ENCODE measurements around the gene MTERF4.

Gene MTERF4, protein sequence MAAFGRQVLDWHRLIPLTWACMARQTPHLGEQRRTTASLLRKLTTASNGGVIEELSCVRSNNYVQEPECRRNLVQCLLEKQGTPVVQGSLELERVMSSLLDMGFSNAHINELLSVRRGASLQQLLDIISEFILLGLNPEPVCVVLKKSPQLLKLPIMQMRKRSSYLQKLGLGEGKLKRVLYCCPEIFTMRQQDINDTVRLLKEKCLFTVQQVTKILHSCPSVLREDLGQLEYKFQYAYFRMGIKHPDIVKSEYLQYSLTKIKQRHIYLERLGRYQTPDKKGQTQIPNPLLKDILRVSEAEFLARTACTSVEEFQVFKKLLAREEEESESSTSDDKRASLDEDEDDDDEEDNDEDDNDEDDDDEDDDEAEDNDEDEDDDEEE

DNA sequence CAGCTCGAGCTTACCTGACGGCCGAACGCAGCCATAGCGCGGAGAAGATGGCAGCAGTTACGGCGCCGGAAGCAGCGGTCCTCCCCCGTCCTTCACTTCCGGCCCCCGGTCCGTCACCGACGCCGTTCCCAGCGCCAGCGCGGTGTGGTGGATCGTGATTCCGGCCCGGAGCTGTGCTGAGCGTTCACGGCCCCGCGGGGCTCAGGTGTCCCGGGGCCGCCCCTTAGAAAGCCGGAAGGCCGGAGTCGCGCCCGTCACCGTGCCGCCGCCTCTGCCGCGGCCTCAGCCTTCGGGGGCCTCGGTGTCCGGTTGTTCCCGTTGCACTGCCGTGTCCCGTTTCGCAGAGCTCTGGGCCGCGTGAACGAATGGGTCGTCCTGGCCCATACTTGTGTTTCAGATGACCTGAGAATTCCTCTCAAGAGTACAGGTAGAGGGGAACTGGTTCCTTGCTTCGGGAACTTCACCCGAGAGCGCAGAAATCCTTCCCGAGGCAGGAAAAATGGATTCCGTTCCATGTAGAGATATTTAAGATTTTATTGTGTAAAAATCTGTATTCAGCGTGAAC, at the start of gene MTERF4:
Gene MTERF4, minus strand, starts transcription at position 49 of the 565 bp plus-strand sequence. Its CDS starts 14 bp downstream, at position 35.
- peak; percentile 86 to 87 for DNase-seq (ENCODE audit: low read depth in 2 of 2)

DNA sequence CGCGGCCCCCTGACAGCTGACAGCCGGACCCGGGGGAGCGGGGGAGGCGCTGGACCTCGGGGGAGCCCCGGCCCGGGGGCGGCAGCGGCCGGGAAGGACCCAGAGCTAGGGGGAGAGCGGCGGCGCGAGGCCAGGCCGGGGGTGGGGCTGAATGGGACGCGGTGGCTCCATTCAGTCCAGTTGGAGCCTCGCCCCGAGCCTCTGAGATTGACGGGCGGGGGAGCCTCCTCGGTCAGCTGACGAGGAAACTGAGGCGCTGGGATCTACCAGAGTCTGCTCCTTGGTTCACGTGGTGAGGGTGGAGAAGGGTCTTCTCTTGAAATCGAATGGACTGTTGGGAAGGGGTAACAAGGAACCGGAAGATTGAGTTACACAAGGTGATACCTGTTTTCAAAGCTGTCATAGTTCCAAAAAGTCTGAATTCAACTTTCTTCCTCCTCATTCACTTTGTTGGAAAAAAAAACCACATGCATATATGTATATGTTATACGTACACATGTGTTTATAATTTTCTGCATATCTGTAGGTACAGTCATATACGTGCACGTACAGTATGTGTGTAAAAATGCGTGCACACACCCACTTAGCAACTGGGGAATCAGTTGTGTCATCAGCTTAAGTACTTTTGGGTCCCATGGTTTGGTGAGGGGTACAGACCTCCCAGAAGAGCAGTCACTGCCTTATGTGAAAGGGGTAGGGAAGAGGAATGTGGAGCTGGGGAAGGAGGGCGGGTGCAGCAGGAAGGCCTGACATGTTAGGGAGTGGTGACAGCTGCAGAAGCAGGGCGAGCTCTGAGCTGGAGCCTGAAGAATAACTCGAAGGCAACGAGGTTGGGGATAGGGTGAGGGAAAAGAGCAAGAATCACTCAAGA, 48.8 kb upstream of the MTERF4 start:
- no peak for DNase-seq (ENCODE audit: low read depth in 2 of 2)

DNA sequence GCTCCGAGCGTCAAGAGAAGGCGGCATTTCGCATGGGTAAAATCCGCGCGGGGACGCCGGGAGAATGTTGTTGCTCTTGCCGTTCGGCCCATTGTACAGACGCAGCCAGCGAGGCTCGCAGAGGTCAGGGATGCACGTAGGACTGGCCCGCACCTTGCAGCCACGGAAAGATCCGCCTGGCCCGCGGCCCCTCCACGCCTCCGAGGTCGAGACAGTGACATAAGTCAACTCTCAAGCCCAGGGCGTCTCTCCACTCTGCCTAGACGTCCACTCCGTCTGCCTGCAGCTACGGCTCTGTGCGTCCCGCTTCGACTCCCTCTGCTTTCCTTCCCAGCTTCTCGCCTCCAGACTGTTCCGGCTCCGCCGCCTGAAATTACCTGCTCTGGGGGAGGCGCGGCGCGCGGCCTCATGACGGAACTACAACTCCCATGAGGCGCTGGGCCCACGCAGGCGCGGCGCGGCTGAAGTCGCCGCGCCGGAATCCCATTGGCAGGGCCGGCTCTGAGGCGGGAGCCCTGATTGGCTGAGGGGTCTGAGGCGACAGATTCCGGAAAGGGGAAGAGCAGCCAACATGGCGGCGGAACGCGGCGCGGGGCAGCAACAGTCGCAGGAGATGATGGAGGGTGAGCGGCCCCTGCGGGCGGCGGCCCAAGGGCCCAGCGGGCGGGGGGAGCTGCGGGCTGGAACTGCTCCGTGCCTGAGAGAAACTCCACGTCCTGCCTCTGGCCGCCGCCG, 48.0 kb upstream of the MTERF4 start, which contains the start of gene PPP1R7:
Gene PPP1R7, plus strand, starts transcription at position 543 of the 735 bp plus-strand sequence. Its CDS starts 29 bp downstream, at position 572.
- peak; percentile 89 to 93 for DNase-seq (ENCODE audit: low read depth in 2 of 2)

DNA sequence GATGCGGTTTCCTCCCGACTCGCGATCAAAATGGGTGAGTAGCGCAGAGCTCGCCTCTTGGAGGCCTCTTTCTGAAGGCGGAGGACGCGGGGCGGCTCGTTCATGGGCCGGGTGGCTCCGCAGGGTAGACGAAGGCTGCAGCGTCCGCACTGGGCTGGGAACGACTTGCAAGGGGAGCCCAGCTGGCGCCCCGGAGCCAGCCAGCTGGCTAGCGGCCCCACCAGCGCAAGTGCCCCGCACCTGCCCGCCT, 47.5 kb upstream of the MTERF4 start:
- no peak for DNase-seq (ENCODE audit: low read depth in 2 of 2)

DNA sequence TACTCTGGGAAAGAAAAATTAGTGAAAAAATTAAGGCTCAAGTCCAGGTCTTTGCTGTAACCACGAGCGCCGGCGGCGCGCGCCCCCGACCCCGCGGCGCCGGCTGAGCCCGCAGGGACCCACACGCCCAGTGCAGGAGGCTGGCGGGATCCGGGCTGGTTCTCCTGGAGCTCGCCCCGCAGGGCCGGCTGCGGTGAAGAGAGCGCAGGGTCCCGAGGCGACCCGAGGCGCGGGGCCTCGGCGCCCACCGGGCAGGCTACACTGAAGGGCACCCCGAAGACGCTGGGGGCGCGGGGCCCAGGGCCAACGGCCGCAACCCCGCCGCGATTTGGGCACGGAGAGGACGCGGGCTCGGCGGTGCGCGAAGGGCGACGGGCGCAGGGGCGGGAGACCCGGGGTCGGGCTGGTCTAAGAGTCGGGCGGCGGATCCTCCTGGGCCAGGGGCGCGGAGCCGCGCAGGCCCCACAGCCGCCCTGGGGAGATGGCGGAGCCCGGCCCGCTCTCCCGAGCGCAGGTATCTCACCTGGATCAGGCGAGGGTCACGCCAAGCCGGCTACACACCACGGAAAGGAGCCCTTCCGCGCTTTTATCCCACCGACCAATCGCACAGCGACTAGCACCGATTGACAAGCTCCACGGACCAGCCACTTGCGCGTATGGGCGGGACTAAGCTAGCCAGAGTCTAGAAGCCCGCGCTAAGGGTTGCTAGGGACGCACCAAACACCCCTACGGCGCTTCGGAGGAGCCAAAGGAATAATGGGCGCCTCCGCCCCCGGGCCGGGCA, 47.0 kb upstream of the MTERF4 start, which contains the start of gene PASK:
Gene PASK, minus strand, starts transcription at position 582 of the 784 bp plus-strand sequence. CDS start 6,440 bp downstream, outside the sequence.
- DNase-seq (ENCODE audit: low read depth in 2 of 2), result peak; percentile 85 to 94

DNA sequence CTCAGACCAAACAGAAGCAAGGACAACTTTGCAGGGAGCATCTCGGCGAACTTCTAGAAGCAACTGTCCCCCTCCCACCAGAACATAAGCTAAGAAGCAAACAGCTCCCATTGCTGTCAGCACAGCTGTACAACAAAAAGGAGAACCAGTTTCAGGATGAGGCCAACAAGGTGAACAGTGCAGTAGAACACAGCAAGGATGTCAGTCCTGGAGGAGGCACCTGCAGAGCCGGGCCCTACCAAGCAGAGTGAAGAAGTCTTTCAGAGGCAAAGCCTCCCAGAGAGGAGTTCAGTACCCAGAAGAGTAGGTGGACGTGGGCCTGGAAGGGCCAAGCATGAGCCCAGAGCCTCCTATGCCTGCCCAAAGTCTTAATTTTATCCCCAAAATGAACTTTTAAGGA, 46.2 kb upstream of the MTERF4 start:
- no peak for DNase-seq (ENCODE audit: low read depth in 2 of 2)

DNA sequence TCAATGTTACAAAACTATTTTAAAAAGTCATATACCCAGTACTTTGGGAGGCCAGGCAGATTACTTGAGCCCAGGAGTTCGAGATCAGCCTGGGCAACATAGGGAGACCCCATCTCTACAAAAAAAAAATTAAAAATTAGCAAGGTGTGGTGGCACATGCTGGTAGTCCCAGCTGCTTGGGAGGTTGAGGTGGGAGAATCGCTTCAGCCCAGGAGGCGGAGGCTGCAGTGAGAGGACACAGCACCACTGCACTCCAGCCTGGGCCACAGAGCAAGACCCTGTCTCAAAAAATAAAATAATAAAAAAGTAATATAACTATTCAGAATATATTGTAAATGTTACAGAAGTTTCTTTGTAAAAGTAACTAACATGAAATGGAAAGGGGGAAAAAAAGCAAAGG, 45.2 kb upstream of the MTERF4 start:
- no peak for DNase-seq (ENCODE audit: low read depth in 2 of 2)

DNA sequence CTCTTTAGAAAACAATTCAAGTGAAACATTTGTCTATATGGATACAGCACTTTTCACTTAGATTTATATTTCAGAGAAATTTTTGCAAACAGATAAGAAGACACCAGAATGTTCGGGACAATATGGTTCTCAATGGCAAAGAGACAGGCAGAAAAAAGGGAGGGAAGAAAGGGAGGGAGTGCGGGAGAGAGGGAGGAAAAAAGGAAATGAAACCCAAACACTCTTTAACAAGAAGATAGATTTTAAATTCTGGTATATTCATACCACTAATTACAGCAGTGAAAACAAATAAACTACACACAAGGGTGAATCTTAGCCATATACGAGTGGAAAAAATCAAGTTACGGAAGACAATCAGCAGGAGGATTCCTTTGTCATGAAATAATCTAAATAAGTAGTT, 44.2 kb upstream of the MTERF4 start:
- no peak for DNase-seq (ENCODE audit: low read depth in 2 of 2)

DNA sequence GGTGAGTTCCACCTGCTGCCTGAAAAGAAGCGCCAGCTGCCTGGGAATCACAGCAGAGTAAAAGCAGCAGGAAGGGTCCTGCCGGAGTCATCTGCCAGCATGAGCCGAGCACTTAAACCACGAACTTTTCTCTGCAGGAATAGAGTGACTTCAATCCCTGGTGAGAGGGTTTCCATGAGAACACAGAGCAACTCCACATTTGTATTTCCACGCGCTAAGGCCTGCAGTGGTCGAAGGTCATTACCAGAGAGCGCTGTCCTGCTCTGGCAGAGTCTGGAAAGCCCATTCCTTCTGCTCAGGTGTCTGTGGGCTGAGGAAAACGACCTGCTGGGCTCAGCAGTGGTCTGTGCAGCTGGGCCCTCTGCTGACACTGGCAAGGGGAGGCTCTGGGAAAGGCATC, 40.5 kb upstream of the MTERF4 start:
- no peak for DNase-seq (ENCODE audit: low read depth in 2 of 2)

DNA sequence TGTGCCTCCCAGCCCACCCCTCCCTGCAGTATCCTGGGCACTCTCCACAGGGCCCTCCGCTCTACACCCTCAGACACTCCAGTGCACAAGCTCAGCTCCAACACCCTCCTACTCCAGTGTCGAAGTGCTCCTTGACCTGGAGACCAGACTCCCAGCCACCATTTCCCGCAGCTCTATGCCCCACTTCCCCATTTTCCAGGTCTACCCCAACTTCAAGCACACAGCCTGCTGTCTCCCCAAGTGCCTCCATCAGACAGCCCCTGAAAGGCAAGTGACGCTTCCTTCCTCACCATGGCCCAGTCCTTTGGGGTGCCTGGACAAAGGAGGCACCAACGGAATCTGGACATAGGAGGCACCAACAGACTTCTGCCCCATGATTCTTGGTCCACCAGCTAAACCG, 40.0 kb upstream of the MTERF4 start:
- DNase-seq (ENCODE audit: low read depth in 2 of 2), result no peak

DNA sequence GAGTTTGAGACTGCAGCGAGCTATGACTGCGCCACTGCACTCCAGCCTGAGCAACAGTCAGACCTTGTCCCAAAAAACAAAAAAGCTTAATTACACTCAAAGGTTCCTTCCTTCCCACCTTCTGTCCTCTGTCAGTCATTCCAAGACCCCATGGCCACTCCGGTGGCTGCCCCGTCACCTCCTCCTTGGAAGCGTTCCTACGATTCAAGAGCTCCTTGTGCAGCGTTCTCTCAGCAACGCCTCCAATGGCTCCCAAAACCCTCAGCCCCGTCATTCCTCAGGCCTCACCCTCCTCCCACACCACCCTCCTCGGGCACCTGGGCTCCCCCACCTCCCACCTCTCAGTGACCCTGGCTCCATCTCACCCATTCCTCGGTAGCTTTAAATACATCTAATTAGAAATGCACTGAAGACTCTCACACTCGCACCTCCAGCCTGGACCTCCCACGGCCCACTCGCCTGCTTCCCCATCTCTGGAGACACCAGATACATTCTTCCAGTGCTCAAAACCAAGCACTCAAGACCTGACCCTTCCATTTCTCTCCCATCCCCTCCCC, 39.2 kb upstream of the MTERF4 start:
- no peak for DNase-seq (ENCODE audit: low read depth in 2 of 2)

DNA sequence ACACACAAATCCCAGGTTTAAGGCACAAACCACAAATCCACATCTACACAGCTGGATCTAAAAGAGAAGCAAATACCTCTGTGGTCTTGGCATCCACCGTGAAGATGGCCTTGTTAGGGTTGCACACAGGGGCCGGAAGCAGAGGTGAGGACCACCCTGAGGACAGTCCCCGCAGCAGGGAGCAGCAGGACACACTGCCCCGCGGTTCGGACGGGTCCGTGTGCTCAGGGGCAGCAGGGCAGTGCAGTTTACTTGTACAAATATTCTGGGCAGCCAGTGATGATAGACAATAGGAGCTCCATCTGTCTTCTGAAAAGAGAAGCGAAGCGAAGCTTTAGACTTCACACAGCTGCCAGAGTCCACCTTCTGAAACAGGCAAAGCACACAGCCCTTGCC, 38.4 kb upstream of the MTERF4 start:
- no peak for DNase-seq (ENCODE audit: low read depth in 2 of 2)

DNA sequence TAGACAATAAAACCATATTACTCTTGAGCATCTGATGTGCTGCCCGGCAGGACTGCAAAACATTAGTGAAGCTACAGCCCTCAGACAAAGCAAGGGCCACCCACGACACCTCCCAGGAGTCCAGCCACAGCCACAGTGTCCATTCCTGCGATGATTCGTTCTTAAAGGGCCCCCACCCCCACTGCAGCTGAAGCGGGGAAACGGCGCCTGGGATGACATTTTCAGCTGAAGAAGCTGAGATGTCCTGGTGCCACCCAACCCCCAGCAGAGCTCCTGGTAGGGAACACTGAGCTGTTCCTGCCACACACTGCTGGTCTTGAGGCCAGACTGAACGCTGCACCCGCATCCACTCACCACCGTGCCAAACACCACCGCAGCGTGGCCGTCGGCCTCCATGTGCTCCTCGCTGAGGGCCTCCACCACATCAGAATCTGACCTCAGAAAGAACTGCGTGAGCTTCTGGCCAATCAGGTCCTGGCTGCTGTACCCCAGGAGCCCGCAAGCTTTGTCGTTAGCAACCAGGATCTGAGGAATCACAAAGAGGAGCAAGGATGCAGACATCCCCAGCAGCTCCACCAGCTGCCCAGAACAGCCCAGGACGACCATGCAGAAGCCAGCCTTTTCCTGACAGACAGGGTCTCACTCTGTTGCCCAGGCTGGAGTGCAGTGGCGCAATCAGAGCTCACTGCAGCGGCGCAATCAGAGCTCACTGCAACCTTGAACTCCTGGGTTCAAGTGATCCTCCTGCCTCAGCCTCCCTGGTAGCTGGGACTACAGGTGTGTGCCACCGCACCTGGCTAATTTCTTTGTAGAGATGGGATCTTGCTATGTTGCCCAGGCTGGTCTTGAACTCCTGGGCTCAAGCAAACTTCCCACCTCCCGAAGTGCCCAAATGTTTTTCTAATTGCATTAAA, 37.7 kb upstream of the MTERF4 start:
- DNase-seq (ENCODE audit: low read depth in 2 of 2), result no peak

DNA sequence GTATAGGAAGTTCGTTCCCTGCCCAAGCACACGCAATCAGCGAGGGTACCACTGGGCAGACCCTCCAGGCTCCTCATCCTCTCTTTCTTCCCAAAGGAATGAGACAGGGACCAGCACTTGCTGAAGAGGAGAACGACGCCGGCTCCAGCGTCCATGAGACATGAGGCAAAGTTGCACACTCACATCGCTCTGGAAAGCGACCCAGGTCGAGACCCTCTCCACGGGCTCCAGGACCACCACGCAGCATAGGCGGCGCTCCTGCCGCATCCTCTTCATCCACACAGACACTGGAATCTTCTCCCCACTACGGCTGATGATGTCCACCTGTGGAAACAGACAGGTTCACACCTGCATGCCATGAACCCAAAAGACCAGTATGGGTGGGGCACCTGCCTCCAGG, 36.4 kb upstream of the MTERF4 start:
- no peak for DNase-seq (ENCODE audit: low read depth in 2 of 2)

DNA sequence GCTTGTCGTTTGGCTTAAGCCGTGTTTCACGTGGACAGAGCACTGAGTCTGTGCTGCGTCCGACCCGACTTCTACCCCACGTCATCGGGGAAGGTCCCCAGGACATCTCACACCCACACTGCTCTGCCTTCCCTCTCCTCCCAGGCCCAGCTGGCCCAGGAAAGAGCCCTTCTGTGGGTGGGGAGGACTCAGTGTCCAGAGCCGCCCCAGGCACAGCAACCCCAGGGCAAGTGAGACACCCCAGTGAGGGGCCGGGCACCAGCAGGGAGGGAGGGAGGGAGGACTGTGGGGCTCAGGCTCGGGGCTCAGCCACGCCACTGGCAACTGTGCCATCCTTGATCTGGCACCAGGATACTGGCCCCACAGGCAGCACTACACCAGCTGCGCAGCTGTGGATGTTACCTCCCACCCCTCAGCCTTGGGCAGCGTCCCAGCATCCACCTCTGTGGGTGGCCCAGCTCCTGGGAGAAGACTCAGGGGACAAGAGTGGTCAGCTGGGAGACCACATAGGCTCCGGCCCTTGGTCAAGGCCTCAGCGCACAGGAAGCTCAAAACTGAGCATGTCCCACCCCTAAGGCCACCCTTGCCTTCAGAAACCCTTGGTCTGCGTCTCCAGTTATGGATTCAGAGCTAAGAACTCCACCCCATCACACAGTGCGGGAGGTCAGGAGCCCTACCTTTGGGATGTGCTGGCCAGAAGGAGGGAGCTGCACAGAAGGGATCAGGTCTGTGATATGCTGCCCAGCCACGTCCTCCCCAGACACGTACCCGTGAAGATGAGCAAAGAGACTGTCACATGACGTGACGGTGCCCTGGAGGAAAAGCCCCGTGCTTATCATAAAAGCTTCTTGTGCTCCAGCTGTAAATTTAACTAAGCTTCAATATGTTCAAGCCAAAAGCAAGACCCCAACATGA, 35.4 kb upstream of the MTERF4 start:
- DNase-seq (ENCODE audit: low read depth in 2 of 2), result no peak

DNA sequence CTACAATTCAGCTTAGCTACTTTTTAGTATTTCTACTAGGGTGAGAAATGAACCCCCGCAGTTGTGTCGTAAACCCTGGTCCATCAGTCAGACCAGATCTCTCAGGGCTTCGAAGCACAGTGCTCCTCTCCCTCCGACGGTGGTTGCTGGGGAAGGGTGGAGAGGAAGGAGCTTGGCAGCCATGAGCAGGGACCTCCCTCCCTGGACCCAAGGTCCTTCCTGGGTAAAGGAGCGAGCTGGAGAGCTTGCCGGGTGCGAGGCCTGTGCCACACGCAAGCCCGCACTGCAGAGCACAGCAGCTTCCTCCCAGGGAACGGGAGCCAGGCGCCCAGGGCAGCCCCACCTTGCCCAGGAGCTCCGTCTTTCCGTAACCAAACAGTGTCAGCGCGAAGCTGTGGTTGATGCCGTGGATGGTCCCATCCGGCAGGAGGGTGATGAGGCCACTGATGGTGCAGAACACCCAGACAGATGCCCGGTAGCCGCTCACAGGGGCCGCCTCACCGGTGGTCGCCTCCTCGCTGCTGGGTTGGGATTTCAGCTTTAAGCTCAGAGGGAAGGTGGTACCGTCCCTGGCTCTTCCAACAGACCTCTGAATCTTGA, 34.7 kb upstream of the MTERF4 start:
- DNase-seq (ENCODE audit: low read depth in 2 of 2), result no peak

DNA sequence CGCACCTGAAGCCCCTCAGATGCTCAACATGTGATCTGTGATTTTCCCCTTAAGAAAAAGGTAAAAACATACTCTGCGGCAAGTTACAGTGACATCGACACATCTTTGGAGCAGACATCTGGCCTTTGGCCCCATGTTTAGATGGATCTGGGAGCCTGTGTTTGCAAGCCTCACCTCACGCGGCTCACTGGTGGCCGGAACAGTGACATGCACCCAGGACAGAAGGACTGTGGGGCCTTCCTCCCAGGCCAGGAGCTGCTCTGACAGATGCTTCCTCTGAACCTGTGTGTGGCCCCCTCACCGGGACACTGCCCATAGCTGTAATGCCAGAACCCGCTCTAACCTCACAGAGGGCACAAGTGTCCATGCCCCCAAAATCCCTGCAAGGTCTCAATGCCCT, 34.1 kb upstream of the MTERF4 start:
- no peak for DNase-seq (ENCODE audit: low read depth in 2 of 2)

DNA sequence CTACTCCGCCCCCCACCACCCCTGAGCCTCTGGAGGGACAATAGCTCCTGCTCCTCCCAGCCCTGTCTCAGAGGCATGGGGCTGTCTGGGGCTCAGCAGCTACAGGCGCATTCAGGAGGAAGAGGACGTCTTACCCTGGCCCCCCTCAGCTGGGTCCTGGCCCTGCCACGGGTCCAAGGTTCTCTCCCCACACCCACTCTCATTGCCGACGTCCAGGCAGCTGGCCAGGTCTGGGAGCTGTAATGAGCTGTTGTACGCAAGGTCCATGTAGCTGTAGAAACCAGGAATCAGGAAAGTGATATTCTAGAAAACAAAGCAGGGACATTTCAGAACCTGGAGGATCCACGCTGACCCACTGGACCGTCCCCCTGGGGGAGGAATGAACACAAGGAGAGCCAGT, 33.6 kb upstream of the MTERF4 start:
- DNase-seq (ENCODE audit: low read depth in 2 of 2), result no peak
